ENCODE results near the gene HNRNPUL1.

- TF ChIP-seq, protein P1, sequence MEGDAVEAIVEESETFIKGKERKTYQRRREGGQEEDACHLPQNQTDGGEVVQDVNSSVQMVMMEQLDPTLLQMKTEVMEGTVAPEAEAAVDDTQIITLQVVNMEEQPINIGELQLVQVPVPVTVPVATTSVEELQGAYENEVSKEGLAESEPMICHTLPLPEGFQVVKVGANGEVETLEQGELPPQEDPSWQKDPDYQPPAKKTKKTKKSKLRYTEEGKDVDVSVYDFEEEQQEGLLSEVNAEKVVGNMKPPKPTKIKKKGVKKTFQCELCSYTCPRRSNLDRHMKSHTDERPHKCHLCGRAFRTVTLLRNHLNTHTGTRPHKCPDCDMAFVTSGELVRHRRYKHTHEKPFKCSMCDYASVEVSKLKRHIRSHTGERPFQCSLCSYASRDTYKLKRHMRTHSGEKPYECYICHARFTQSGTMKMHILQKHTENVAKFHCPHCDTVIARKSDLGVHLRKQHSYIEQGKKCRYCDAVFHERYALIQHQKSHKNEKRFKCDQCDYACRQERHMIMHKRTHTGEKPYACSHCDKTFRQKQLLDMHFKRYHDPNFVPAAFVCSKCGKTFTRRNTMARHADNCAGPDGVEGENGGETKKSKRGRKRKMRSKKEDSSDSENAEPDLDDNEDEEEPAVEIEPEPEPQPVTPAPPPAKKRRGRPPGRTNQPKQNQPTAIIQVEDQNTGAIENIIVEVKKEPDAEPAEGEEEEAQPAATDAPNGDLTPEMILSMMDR (IDR thresholded peaks at IDR 0.05 in 2 of 3, conservative IDR thresholded peaks at IDR 0.05 in 1 of 3; ENCODE audit: control insufficient read depth in 2 of 3, extremely low read depth in 1 of 3, insufficient read depth in 1 of 3, low read depth in 3 of 3, low read length in 3 of 3) = no peak
- TF ChIP-seq MXI1 (IDR thresholded peaks at IDR 0.05; ENCODE audit: low read depth, low read length) (no peak), REST (IDR thresholded peaks at IDR 0.05; ENCODE audit: low read depth, low read length) (no peak), CREB1 (IDR thresholded peaks at IDR 0.05; ENCODE audit: low read depth) (no peak), ETV6 (conservative IDR thresholded peaks at IDR 0.05 in 1 of 2, IDR thresholded peaks at IDR 0.05 in 1 of 2; ENCODE audit: borderline replicate concordance in 1 of 2, low read depth in 1 of 2) (no peak), HDAC2 (IDR thresholded peaks at IDR 0.05) (no peak), RELB (IDR thresholded peaks at IDR 0.05; ENCODE audit: low read depth) (no peak), ZNF592 (IDR thresholded peaks at IDR 0.05) (no peak)
- TF ChIP-seq, protein P2, sequence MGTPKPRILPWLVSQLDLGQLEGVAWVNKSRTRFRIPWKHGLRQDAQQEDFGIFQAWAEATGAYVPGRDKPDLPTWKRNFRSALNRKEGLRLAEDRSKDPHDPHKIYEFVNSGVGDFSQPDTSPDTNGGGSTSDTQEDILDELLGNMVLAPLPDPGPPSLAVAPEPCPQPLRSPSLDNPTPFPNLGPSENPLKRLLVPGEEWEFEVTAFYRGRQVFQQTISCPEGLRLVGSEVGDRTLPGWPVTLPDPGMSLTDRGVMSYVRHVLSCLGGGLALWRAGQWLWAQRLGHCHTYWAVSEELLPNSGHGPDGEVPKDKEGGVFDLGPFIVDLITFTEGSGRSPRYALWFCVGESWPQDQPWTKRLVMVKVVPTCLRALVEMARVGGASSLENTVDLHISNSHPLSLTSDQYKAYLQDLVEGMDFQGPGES (IDR thresholded peaks at IDR 0.05) = no peak
Measured at GRCh38 chr19:41299046-41299754, 35.0 kb downstream of the HNRNPUL1 start.
